ENCODE results near the gene BLOC1S5. TPM values are rescaled to one million over a fixed set of nuclear protein-coding genes. Genes with fewer than 3 reads are reported as not detected.

The BLOC1S5 gene
- total RNA-seq, 3 donors from 2014 or later: 11.8 to 13.8 (median 12.2) TPM

GRCh38 chr6:8020083-8020482 is 44.1 kb downstream of the BLOC1S5 start:
- H3K4me1 ChIP-seq (ENCODE audit: low read depth): no peaks in the 10 kb centered on the region
- DNase-seq (no peak), ATAC-seq (no peak)
- TF ChIP-seq, protein P1, sequence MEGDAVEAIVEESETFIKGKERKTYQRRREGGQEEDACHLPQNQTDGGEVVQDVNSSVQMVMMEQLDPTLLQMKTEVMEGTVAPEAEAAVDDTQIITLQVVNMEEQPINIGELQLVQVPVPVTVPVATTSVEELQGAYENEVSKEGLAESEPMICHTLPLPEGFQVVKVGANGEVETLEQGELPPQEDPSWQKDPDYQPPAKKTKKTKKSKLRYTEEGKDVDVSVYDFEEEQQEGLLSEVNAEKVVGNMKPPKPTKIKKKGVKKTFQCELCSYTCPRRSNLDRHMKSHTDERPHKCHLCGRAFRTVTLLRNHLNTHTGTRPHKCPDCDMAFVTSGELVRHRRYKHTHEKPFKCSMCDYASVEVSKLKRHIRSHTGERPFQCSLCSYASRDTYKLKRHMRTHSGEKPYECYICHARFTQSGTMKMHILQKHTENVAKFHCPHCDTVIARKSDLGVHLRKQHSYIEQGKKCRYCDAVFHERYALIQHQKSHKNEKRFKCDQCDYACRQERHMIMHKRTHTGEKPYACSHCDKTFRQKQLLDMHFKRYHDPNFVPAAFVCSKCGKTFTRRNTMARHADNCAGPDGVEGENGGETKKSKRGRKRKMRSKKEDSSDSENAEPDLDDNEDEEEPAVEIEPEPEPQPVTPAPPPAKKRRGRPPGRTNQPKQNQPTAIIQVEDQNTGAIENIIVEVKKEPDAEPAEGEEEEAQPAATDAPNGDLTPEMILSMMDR (IDR thresholded peaks at IDR 0.05): no peak
- H3K4me3 ChIP-seq: no peak overlapping the region
- intact Hi-C loops (cut with DNase I, micrococcal nuclease): no loop called here
- no peaks in the 10 kb centered on the region for H3K36me3 ChIP-seq (ENCODE audit: low read depth)
- no peaks in the 10 kb centered on the region for H3K9me3 ChIP-seq

GRCh38 chr6:8017705-8018104 is 46.5 kb downstream of the BLOC1S5 start:
- no peak for DNase-seq
- Histone ChIP-seq H3K36me3 (ENCODE audit: low read depth) (no peaks in the 10 kb centered on the region), H3K9me3 (no peaks in the 10 kb centered on the region), H3K4me1 (ENCODE audit: low read depth) (no peaks in the 10 kb centered on the region), H3K4me3 (no peak overlapping the region)
- intact Hi-C loops (cut with DNase I, micrococcal nuclease): no loop called here
- ATAC-seq: no peak
- TF ChIP-seq, protein P1 (IDR thresholded peaks at IDR 0.05): no peak

- ATAC-seq (no peak), DNase-seq (no peak)
- no peaks in the 10 kb centered on the region for H3K36me3 ChIP-seq (ENCODE audit: low read depth)
- TF ChIP-seq, protein P1 (IDR thresholded peaks at IDR 0.05): no peak
- H3K9me3 ChIP-seq: no peaks in the 10 kb centered on the region
- intact Hi-C loops (cut with DNase I, micrococcal nuclease): no loop called here
- H3K4me1 ChIP-seq (ENCODE audit: low read depth): no peaks in the 10 kb centered on the region
- H3K4me3 ChIP-seq: no peak overlapping the region
These were observed 46.9 kb downstream of the BLOC1S5 start for GRCh38 chr6:8017276-8017701.

GRCh38 chr6:8014947-8015346 is 49.2 kb downstream of the BLOC1S5 start:
- H3K4me1 ChIP-seq (ENCODE audit: low read depth): no peaks in the 10 kb centered on the region
- no peaks in the 10 kb centered on the region for H3K9me3 ChIP-seq
- TF ChIP-seq, protein P1 (IDR thresholded peaks at IDR 0.05): no peak
- H3K4me3 ChIP-seq: no peak overlapping the region
- DNase-seq (no peak), ATAC-seq (no peak)
- no peaks in the 10 kb centered on the region for H3K36me3 ChIP-seq (ENCODE audit: low read depth)
- intact Hi-C loops (cut with DNase I, micrococcal nuclease): no loop called here

DNA sequence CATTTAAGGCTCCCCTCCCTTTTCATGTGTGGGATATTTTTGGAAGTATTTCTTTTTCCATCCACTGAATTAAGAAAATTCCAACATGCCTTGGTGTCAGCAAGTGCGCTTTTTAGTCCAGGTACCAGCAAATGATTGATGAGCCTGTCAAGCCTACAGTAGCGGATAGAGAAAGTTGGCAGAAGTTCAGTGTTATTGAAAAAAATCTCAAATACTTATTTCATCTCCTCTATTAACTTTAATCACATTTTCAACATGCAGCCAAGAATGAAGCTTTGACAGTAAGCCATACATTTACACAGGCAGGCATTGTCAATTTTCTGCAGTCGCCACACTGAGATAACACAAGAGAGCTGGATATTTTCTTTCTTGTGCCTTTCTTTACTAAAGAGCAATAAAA is 50.4 kb downstream of the BLOC1S5 start:
- ATAC-seq (no peak), DNase-seq (no peak)
- Histone ChIP-seq H3K9me3 (no peaks in the 10 kb centered on the region), H3K4me3 (no peak overlapping the region), H3K4me1 (ENCODE audit: low read depth) (no peaks in the 10 kb centered on the region), H3K36me3 (ENCODE audit: low read depth) (no peaks in the 10 kb centered on the region)
- intact Hi-C loops (cut with DNase I, micrococcal nuclease): no loop called here
- TF ChIP-seq, protein P1 (IDR thresholded peaks at IDR 0.05): no peak

- ATAC-seq: no peak
- Histone ChIP-seq H3K36me3 (ENCODE audit: low read depth) (no peaks in the 10 kb centered on the region), H3K4me1 (ENCODE audit: low read depth) (no peaks in the 10 kb centered on the region), H3K9me3 (no peaks in the 10 kb centered on the region), H3K4me3 (no peak overlapping the region)
- TF ChIP-seq, protein P1 (IDR thresholded peaks at IDR 0.05): no peak
- DNase-seq: peak in 1 of 3 donors; percentile 23
- intact Hi-C loops (cut with DNase I, micrococcal nuclease): loop anchor here (5.0 to 10.0 kb wide), 2 partner anchors 281 to 284 kb away; partner anchors contain the start of gene BMP6 (in 1 of the 2)
These were observed 58.0 kb downstream of the BLOC1S5 start for GRCh38 chr6:8006208-8006607.
